ENCODE measurements around the gene AURKAIP1.

Gene AURKAIP1

GRCh38 chr1:1335792-1336248 lies 39.2 kb downstream of the AURKAIP1 start:
- Histone ChIP-seq H3K27me3 (ENCODE audit: control insufficient read depth, insufficient read depth, low read length) (peaks cover 9% of the 10 kb centered on the region), H3K9me3 (ENCODE audit: control insufficient read depth, low read length) (no peaks in the 10 kb centered on the region), H3K9ac (ENCODE audit: low read length) (no peak overlapping the region), H3K36me3 (ENCODE audit: control insufficient read depth, insufficient read depth, low read length) (no peaks in the 10 kb centered on the region), H3K4me1 (ENCODE audit: control insufficient read depth, insufficient read depth, low read length) (peaks cover 24% of the 10 kb centered on the region), H3K4me3 (ENCODE audit: low read length) (no peak overlapping the region)

- H3K4me1 ChIP-seq (ENCODE audit: control insufficient read depth, insufficient read depth, low read length), result peaks cover 28% of the 10 kb centered on the region
- H3K4me3 ChIP-seq (ENCODE audit: low read length), result no peak overlapping the region
- no peak overlapping the region for H3K9ac ChIP-seq (ENCODE audit: low read length)
- no peaks in the 10 kb centered on the region for H3K36me3 ChIP-seq (ENCODE audit: control insufficient read depth, insufficient read depth, low read length)
- no peaks in the 10 kb centered on the region for H3K9me3 ChIP-seq (ENCODE audit: control insufficient read depth, low read length)
- peaks cover 15% of the 10 kb centered on the region for H3K27me3 ChIP-seq (ENCODE audit: control insufficient read depth, insufficient read depth, low read length)
Observed at GRCh38 chr1:1335283-1335682, 39.7 kb downstream of the AURKAIP1 start.

GRCh38 chr1:1334835-1335234 lies 40.2 kb downstream of the AURKAIP1 start:
- no peaks in the 10 kb centered on the region for H3K9me3 ChIP-seq (ENCODE audit: control insufficient read depth, low read length)
- H3K9ac ChIP-seq (ENCODE audit: low read length), result no peak overlapping the region
- peaks cover 15% of the 10 kb centered on the region for H3K27me3 ChIP-seq (ENCODE audit: control insufficient read depth, insufficient read depth, low read length)
- peaks cover 28% of the 10 kb centered on the region for H3K4me1 ChIP-seq (ENCODE audit: control insufficient read depth, insufficient read depth, low read length)
- H3K36me3 ChIP-seq (ENCODE audit: control insufficient read depth, insufficient read depth, low read length), result no peaks in the 10 kb centered on the region
- no peak overlapping the region for H3K4me3 ChIP-seq (ENCODE audit: low read length)

- Histone ChIP-seq H3K4me3 (ENCODE audit: low read length) (no peak overlapping the region), H3K27me3 (ENCODE audit: control insufficient read depth, insufficient read depth, low read length) (peaks cover 15% of the 10 kb centered on the region), H3K36me3 (ENCODE audit: control insufficient read depth, insufficient read depth, low read length) (no peaks in the 10 kb centered on the region), H3K9ac (ENCODE audit: low read length) (no peak overlapping the region), H3K4me1 (ENCODE audit: control insufficient read depth, insufficient read depth, low read length) (peaks cover 28% of the 10 kb centered on the region), H3K9me3 (ENCODE audit: control insufficient read depth, low read length) (no peaks in the 10 kb centered on the region)
Observed at GRCh38 chr1:1333551-1334241, 41.3 kb downstream of the AURKAIP1 start.

- H3K9ac ChIP-seq (ENCODE audit: low read length), result no peak overlapping the region
- H3K9me3 ChIP-seq (ENCODE audit: control insufficient read depth, low read length), result no peaks in the 10 kb centered on the region
- peaks cover 15% of the 10 kb centered on the region for H3K27me3 ChIP-seq (ENCODE audit: control insufficient read depth, insufficient read depth, low read length)
- peaks cover 28% of the 10 kb centered on the region for H3K4me1 ChIP-seq (ENCODE audit: control insufficient read depth, insufficient read depth, low read length)
- no peak overlapping the region for H3K4me3 ChIP-seq (ENCODE audit: low read length)
- no peaks in the 10 kb centered on the region for H3K36me3 ChIP-seq (ENCODE audit: control insufficient read depth, insufficient read depth, low read length)
Observed at GRCh38 chr1:1332774-1333480, 42.1 kb downstream of the AURKAIP1 start.

- Histone ChIP-seq H3K9ac (ENCODE audit: low read length) (no peak overlapping the region), H3K27me3 (ENCODE audit: control insufficient read depth, insufficient read depth, low read length) (peaks cover 15% of the 10 kb centered on the region), H3K4me1 (ENCODE audit: control insufficient read depth, insufficient read depth, low read length) (peaks cover 23% of the 10 kb centered on the region), H3K36me3 (ENCODE audit: control insufficient read depth, insufficient read depth, low read length) (no peaks in the 10 kb centered on the region), H3K9me3 (ENCODE audit: control insufficient read depth, low read length) (no peaks in the 10 kb centered on the region), H3K4me3 (ENCODE audit: low read length) (no peak overlapping the region)
Observed at GRCh38 chr1:1332031-1332755, 42.8 kb downstream of the AURKAIP1 start.

GRCh38 chr1:1331068-1331965 lies 43.7 kb downstream of the AURKAIP1 start, which contains the start of gene TAS1R3:
Gene TAS1R3 (plus strand): TSS chr1:1331280. CDS start chr1:1331346, 66 bp downstream.
- no peak within 1 kb of the TSS for H3K9ac ChIP-seq (ENCODE audit: low read length)
- H3K4me3 ChIP-seq (ENCODE audit: low read length), result no peak within 1 kb of the TSS
- H3K4me1 ChIP-seq (ENCODE audit: control insufficient read depth, insufficient read depth, low read length), result peaks cover 24% of the 10 kb centered on the region
- H3K9me3 ChIP-seq (ENCODE audit: control insufficient read depth, low read length), result no peaks in the 10 kb centered on the region
- H3K27me3 ChIP-seq (ENCODE audit: control insufficient read depth, insufficient read depth, low read length), result peaks cover 15% of the 10 kb centered on the region
- H3K36me3 ChIP-seq (ENCODE audit: control insufficient read depth, insufficient read depth, low read length), result no peaks in the 10 kb centered on the region

GRCh38 chr1:1330366-1331067 lies 44.5 kb downstream of the AURKAIP1 start:
- Histone ChIP-seq H3K9ac (ENCODE audit: low read length) (no peak overlapping the region), H3K4me3 (ENCODE audit: low read length) (no peak overlapping the region), H3K4me1 (ENCODE audit: control insufficient read depth, insufficient read depth, low read length) (peaks cover 32% of the 10 kb centered on the region)

GRCh38 chr1:1329304-1330210 lies 45.5 kb downstream of the AURKAIP1 start:
- H3K9ac ChIP-seq (ENCODE audit: low read length), result no peak overlapping the region
- no peaks in the 10 kb centered on the region for H3K36me3 ChIP-seq (ENCODE audit: control insufficient read depth, insufficient read depth, low read length)
- H3K4me3 ChIP-seq (ENCODE audit: low read length), result no peak overlapping the region
- peaks cover 15% of the 10 kb centered on the region for H3K27me3 ChIP-seq (ENCODE audit: control insufficient read depth, insufficient read depth, low read length)
- peaks cover 38% of the 10 kb centered on the region for H3K4me1 ChIP-seq (ENCODE audit: control insufficient read depth, insufficient read depth, low read length)
- no peaks in the 10 kb centered on the region for H3K9me3 ChIP-seq (ENCODE audit: control insufficient read depth, low read length)

More at GRCh38 chr1:1330366-1331067, 44.5 kb downstream of the AURKAIP1 start:
- Histone ChIP-seq H3K9me3 (ENCODE audit: control insufficient read depth, low read length) (no peaks in the 10 kb centered on the region), H3K27me3 (ENCODE audit: control insufficient read depth, insufficient read depth, low read length) (peaks cover 15% of the 10 kb centered on the region), H3K36me3 (ENCODE audit: control insufficient read depth, insufficient read depth, low read length) (no peaks in the 10 kb centered on the region)

GRCh38 chr1:1328254-1328653 lies 46.8 kb downstream of the AURKAIP1 start:
- peaks cover 39% of the 10 kb centered on the region for H3K4me1 ChIP-seq (ENCODE audit: control insufficient read depth, insufficient read depth, low read length)
- H3K4me3 ChIP-seq (ENCODE audit: low read length), result no peak overlapping the region
- H3K36me3 ChIP-seq (ENCODE audit: control insufficient read depth, insufficient read depth, low read length), result no peaks in the 10 kb centered on the region
- peaks cover 15% of the 10 kb centered on the region for H3K27me3 ChIP-seq (ENCODE audit: control insufficient read depth, insufficient read depth, low read length)
- no peak overlapping the region for H3K9ac ChIP-seq (ENCODE audit: low read length)
- no peaks in the 10 kb centered on the region for H3K9me3 ChIP-seq (ENCODE audit: control insufficient read depth, low read length)
